Skeletal muscle tissue (tissue), 4 donors: Measurements from ENCODE around the gene SLC23A3. TPM values are rescaled to one million over a fixed set of nuclear protein-coding genes. Genes with fewer than 3 reads are reported as not detected.
A peak's percentile ranks its signal among the peaks of the same experiment; 100 is the strongest.

Experiments used
- H3K27ac ChIP-seq: one replicate; pipeline ENCODE4 v1.7.0; 2013; ENCODE audit warnings: mild to moderate bottlenecking, low read depth, low read length, inconsistent platforms
- H3K27me3 ChIP-seq, 3 donors: one replicate each; pipeline ENCODE4 v1.7.0; 2013; ENCODE audit warnings: low read length in 3 of 3; ENCODE audit not compliant: control insufficient read depth in 3 of 3, insufficient read depth in 3 of 3
- H3K36me3 ChIP-seq, 3 donors: one replicate each; pipeline ENCODE4 v1.7.0; 2013; ENCODE audit warnings: low read length in 3 of 3; ENCODE audit not compliant: control insufficient read depth in 3 of 3, insufficient read depth in 3 of 3
- H3K4me1 ChIP-seq, 3 donors: one replicate each; pipeline ENCODE4 v1.7.0; 2013; ENCODE audit warnings: low read length in 3 of 3, mild to moderate bottlenecking in 3 of 3; ENCODE audit not compliant: control insufficient read depth in 3 of 3, insufficient read depth in 3 of 3
- H3K4me3 ChIP-seq, 3 donors: one replicate each; pipeline ENCODE4 v1.7.0; 2013; ENCODE audit warnings: low read length in 3 of 3
- H3K9ac ChIP-seq, 3 donors: one replicate each; pipeline ENCODE4 v1.7.0; 2013; ENCODE audit warnings: low read length in 3 of 3, mild to moderate bottlenecking in 3 of 3, moderate library complexity in 2 of 3, low read depth in 1 of 3
- H3K9me3 ChIP-seq, 3 donors: one replicate each; pipeline ENCODE4 v1.7.0; 2013; ENCODE audit warnings: low read length in 3 of 3; ENCODE audit not compliant: control insufficient read depth in 3 of 3
- total RNA-seq: library from RNA; depleted of rRNA; stranded (reverse); fragments of >200 nt; gene quantifications from one replicate; pipeline ENCODE4 v1.2.3, GENCODE V29; 2014
- donor health status: Osteomylitis.

SLC23A3 gene
- total RNA-seq, 1 donor from 2014 or later, result 0.52 TPM

DNA sequence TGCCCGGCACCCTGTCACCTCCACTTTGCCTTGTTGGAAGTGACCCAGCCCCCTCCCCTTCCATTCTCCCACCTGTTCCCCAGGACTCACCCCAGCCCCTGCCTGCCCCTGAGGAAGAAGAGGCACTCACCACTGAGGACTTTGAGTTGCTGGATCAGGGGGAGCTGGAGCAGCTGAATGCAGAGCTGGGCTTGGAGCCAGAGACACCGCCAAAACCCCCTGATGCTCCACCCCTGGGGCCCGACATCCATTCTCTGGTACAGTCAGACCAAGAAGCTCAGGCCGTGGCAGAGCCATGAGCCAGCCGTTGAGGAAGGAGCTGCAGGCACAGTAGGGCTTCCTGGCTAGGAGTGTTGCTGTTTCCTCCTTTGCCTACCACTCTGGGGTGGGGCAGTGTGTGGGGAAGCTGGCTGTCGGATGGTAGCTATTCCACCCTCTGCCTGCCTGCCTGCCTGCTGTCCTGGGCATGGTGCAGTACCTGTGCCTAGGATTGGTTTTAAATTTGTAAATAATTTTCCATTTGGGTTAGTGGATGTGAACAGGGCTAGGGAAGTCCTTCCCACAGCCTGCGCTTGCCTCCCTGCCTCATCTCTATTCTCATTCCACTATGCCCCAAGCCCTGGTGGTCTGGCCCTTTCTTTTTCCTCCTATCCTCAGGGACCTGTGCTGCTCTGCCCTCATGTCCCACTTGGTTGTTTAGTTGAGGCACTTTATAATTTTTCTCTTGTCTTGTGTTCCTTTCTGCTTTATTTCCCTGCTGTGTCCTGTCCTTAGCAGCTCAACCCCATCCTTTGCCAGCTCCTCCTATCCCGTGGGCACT lies 12.7 kb upstream of the SLC23A3 start:
- H3K4me3 ChIP-seq, result no peak overlapping the region
- no peaks in the 10 kb centered on the region for H3K9me3 ChIP-seq
- H3K27me3 ChIP-seq, result no peaks in the 10 kb centered on the region
- no peak overlapping the region for H3K9ac ChIP-seq
- H3K36me3 ChIP-seq, result peaks cover 44 to 54% (median 52%) of the 10 kb centered on the region in 3 donors
- no peak overlapping the region for H3K27ac ChIP-seq
- H3K4me1 ChIP-seq, result peaks cover 13 to 17% (median 15%) of the 10 kb centered on the region in 3 donors

DNA sequence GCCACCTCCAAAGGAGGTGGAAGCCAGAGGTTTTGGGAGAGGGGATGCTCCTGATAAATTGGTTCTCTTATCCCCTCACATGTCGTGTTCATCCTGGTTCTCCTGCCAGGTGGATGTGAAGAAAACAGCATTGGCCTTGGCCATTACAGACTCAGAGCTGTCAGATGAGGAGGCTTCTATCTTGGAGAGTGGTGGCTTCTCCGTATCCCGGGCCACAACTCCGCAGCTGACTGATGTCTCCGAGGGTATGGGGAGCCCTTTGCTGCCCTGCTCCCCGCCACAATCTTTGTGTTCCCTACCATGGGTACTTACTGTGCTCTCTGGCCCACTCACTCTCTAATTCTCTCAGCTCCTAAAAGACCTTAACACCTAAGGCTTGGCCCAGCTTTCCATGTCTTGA lies 11.7 kb upstream of the SLC23A3 start:
- Histone ChIP-seq H3K27ac (no peak overlapping the region), H3K9ac (no peak overlapping the region)

DNA sequence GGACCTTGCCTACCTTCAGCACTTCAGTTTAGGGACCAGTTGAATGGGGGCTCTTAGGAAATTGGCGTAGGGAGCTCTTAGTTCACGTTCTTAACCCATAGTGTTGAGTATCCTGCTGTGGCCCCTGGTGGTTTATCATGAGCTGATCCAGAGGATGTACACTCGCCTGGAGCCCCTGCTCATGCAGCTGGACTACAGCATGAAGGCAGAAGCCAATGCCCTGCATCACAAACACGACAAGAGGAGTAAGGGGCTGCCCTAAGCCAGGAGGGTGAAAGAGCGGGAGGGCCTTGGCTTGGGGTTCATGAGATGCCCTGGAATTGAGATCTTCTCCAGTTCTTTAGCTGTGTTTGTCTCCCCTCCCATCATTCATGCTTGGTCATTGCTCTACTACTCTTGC lies 11.1 kb upstream of the SLC23A3 start:
- no peak overlapping the region for H3K27ac ChIP-seq
- no peaks in the 10 kb centered on the region for H3K27me3 ChIP-seq
- H3K9ac ChIP-seq, result no peak overlapping the region
- H3K9me3 ChIP-seq, result no peaks in the 10 kb centered on the region
- H3K4me1 ChIP-seq, result peaks cover 21 to 24% (median 22%) of the 10 kb centered on the region in 3 donors
- peaks cover 46 to 54% (median 52%) of the 10 kb centered on the region in 3 donors for H3K36me3 ChIP-seq
- H3K4me3 ChIP-seq, result no peak overlapping the region

More for the DNA sequence above, 11.7 kb upstream of the SLC23A3 start:
- Histone ChIP-seq H3K27me3 (no peaks in the 10 kb centered on the region), H3K36me3 (peaks cover 44 to 54% (median 52%) of the 10 kb centered on the region in 3 donors), H3K9me3 (no peaks in the 10 kb centered on the region), H3K4me3 (no peak overlapping the region), H3K4me1 (peaks cover 17 to 19% (median 18%) of the 10 kb centered on the region in 3 donors)

DNA sequence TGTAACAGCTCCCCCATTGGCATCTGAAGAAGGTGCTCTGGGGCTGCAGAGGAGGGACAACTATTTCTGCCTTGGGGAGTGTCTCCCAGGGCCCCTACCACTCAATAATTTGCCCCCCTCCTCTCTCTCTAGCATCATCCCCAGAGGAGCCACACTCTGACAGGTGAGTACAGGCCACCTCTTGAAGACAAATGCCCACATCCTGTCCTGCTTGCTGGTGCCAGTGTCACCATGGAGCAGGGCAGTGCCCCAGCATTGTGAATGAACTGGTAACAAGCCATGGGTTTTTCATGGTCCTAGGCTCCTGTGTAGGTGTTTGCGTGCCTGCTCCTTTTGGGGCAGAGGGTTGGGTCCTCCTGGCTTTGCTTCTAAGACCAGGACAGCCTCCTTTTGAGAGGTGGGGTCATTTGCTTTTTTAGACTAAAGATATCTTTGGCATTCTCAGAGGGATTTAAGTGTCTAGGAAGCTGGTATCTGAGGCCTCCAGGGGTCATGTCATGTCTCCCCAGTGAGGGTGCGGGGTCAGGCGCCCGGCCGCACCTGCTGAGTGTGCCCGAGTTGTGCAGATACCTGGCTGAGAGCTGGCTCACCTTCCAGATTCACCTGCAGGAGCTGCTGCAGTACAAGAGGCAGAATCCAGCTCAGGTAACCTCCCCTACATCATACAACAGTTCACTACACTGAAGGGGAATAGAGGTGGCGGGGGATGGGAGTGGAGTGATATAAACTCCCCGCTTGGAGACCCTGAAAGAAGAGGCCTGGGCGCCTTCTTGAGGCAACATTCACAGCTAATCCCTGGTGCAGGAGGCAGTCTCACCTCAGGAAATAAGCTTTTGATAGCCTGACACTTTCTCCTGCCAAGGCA lies 10.0 kb upstream of the SLC23A3 start:
- Histone ChIP-seq H3K27ac (no peak overlapping the region), H3K4me3 (no peak overlapping the region), H3K9me3 (no peaks in the 10 kb centered on the region), H3K4me1 (peaks cover 27 to 33% (median 28%) of the 10 kb centered on the region in 3 donors), H3K36me3 (peaks cover 50 to 54% (median 52%) of the 10 kb centered on the region in 3 donors), H3K9ac (peak overlapping the region; percentile 28 to 99 (median 78)), H3K27me3 (no peaks in the 10 kb centered on the region)

DNA sequence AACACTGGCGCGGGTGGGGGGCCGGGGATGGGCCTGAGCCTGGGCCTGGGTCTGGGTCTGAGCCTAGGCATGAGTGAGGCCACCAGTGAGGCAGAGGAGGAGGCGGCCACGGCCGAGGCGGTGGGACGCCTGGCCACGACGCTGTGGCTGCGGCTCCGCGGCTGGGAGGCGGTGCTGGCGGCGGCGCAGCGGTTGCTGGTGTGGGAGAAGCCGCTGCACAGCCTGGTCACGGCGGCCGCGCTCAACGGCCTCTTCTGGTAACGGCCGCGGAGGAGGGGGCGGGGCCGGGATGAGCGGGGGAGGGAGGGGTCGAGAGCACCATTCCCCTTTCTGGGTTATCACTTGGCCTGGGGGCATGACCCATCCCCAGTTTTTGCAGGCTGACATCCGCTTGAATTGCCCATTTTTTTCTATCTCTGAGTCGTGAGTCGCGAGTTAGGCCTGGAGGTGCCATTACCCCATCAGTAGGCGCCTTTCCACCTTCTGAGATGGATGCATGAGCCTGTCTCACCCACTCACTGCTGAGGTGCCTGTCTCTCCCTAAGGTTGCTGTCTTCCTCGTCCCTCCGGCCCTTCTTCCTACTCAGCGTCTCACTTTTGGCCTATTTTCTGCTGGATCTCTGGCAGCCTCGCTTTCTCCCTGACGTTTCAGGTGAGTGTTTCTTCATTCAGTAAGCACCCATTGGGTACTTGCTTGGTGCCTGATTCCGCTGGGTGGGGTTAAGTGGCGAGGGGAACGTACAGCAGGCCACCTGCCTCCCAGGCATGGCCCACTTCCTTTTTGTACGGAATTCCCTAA lies 8.7 kb upstream of the SLC23A3 start:
- Histone ChIP-seq H3K9ac (peak overlapping the region; percentile 78 to 99 (median 79)), H3K36me3 (peaks cover 55 to 62% (median 58%) of the 10 kb centered on the region in 3 donors), H3K27me3 (no peaks in the 10 kb centered on the region), H3K4me1 (peaks cover 27 to 36% (median 28%) of the 10 kb centered on the region in 3 donors), H3K9me3 (no peaks in the 10 kb centered on the region), H3K4me3 (peak overlapping the region; percentile 84 to 98 (median 96)), H3K27ac (peak overlapping the region; percentile 99)

DNA sequence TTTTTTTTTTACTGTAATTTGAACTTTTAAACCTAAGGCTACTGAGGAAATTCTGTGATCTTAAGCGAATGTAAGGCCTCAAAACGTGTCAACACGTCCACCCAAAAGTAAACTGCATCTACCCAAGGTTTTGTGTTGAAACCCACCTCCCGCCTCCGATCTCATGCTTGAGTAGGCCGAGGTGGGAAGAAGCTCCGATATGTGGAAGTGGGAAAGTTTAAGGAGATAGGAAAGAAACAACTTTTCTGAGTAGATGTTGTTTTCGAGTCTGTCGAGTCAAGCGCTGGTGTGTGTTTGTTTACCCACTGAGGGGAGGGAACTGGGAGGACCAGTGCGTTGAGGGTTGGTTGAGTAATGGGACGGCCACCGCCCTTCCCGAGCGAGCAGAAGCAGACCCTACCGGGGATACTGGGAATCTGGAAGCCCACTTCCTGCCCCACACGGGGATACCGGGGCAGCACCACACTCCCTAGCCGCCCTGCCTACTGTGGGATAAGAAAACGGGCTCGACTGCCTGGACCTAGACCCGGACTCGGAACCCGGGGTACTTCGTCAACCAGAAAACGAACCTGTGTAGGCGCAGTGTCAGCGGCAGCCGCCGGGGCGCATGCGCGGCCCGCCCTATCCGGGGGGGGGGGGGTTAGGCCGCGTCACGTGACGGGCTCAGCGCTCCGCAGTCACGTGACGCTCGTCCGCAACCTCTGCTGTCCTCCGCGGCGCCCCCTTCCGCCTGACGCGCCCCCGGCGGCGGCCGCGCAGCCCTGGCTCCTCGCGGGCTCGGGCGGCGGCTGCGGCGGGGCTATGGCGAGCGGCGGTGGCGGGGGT lies 7.9 kb upstream of the SLC23A3 start, which contains the start of gene RETREG2:
TSS of gene RETREG2 (plus strand) at position 724 of the 825 bp plus-strand sequence. CDS start at position 802, 78 bp downstream.
- Histone ChIP-seq H3K27ac (peak within 1 kb of the TSS; percentile 99), H3K27me3 (no peaks in the 10 kb centered on the region), H3K4me1 (peaks cover 27 to 36% (median 28%) of the 10 kb centered on the region in 3 donors), H3K9me3 (no peaks in the 10 kb centered on the region), H3K4me3 (peak within 1 kb of the TSS; percentile 84 to 98 (median 96)), H3K36me3 (peaks cover 55 to 63% (median 57%) of the 10 kb centered on the region in 3 donors), H3K9ac (peak within 1 kb of the TSS; percentile 99)

DNA sequence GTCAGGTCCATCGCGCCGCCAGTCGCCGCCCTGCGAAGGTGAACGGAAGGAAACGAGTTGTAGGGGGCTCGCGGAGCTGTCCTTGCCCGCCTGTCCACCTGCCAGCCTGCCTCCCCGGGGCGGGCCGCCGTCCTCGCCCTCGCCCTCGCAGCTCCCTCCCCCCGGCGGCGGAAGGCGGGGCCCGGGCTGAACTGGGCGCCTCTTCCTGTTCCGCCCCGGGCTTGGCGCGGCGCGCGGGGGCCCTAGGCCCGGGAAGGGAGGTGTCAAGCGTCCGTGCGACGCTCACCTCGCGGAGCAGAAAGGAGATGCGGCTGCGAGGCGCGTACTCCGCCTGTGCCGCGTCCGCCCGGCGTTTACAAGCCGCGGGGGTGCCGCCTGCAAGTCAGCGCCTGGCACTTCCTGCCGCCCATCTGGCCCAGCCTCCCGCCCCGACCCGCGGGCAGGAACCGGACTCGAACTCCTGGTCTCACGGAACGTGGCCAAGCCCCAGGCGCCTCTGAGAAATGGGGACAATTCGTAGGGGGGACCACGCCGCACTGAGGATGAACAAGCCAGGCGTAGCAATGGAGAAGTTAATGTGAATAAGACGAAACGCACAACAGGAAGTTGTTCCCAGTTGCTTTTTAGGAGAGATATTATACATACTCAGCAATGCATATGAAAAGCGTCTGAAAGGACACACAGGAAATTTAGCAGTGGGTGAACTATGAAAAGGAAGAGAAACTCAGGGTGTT lies 7.2 kb upstream of the SLC23A3 start, which contains the start of gene CNPPD1:
TSS of gene CNPPD1 (minus strand) at position 108 of the 734 bp plus-strand sequence. CDS start at position 11, 97 bp downstream.
- H3K27me3 ChIP-seq, result no peaks in the 10 kb centered on the region
- H3K27ac ChIP-seq, result peak within 1 kb of the TSS; percentile 99
- H3K9me3 ChIP-seq, result no peaks in the 10 kb centered on the region
- peaks cover 53 to 61% (median 55%) of the 10 kb centered on the region in 3 donors for H3K36me3 ChIP-seq
- peak within 1 kb of the TSS; percentile 99 for H3K9ac ChIP-seq
- H3K4me3 ChIP-seq, result peak within 1 kb of the TSS; percentile 84 to 98 (median 96)
- H3K4me1 ChIP-seq, result peaks cover 27 to 36% (median 28%) of the 10 kb centered on the region in 3 donors
